ENCODE results near the gene OR10J4. TPM values are rescaled to one million over a fixed set of nuclear protein-coding genes. Genes with fewer than 3 reads are reported as not detected.

Gene OR10J4
- total RNA-seq, 1 experiment from 2014 or later: not detected

DNA sequence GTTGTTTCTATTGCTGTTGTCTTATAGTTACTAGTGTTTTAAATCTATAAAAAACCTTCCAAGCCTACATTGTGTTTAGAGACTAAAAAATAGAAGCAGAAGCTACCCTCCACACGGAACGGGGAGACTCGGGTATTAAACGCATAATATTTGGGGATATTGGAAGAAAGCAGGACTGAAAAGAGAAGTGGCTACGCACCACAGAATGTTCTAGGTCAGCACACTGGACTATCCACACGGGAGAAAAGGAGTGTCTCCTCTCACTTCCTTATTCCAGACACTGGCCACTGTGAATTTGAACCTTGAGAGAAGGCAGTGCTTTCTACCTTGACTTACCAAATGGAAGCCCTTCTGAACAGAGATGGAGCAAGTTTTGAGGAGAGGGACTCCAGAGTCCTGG is 1.0 kb upstream of the OR10J4 start:
- intact Hi-C loops (cut with micrococcal nuclease; ENCODE audit: unreplicated experiment): no loop called here
- H4K20me1 ChIP-seq (ENCODE audit: insufficient read depth): no peaks in the 10 kb centered on the region
- POLR2A ChIA-PET (ENCODE audit: unreplicated experiment): no interaction called here
- H3K4me1 ChIP-seq (replicated peaks; ENCODE audit: insufficient read depth): no peaks in the 10 kb centered on the region
- no peaks in the 10 kb centered on the region for H3K9me3 ChIP-seq (ENCODE audit: insufficient read depth, low read depth)
- no peaks in the 10 kb centered on the region for H3F3A ChIP-seq (ENCODE audit: insufficient read depth, low read depth)
- CTCF ChIA-PET: no interaction called here
- no TSS peak for BruUV-seq (replicated peaks)
- no peak overlapping the region for H3K4me3 ChIP-seq
- no peaks in the 10 kb centered on the region for H3K79me2 ChIP-seq (ENCODE audit: low read depth)
- TF ChIP-seq EZH2 (IDR thresholded peaks at IDR 0.05; ENCODE audit: low read depth): no peak
- TF ChIP-seq, protein P1, sequence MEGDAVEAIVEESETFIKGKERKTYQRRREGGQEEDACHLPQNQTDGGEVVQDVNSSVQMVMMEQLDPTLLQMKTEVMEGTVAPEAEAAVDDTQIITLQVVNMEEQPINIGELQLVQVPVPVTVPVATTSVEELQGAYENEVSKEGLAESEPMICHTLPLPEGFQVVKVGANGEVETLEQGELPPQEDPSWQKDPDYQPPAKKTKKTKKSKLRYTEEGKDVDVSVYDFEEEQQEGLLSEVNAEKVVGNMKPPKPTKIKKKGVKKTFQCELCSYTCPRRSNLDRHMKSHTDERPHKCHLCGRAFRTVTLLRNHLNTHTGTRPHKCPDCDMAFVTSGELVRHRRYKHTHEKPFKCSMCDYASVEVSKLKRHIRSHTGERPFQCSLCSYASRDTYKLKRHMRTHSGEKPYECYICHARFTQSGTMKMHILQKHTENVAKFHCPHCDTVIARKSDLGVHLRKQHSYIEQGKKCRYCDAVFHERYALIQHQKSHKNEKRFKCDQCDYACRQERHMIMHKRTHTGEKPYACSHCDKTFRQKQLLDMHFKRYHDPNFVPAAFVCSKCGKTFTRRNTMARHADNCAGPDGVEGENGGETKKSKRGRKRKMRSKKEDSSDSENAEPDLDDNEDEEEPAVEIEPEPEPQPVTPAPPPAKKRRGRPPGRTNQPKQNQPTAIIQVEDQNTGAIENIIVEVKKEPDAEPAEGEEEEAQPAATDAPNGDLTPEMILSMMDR (conservative IDR thresholded peaks at IDR 0.05): no peak
- no peaks in the 10 kb centered on the region for H3K36me3 ChIP-seq (ENCODE audit: low read depth)
- H3K4me2 ChIP-seq: no peak overlapping the region
- no peak overlapping the region for H2AFZ ChIP-seq
- H3K27me3 ChIP-seq (ENCODE audit: insufficient read depth, low read depth): peaks cover 21% of the 10 kb centered on the region
- H3K27ac ChIP-seq: no peak overlapping the region
- no peaks in the 10 kb centered on the region for H3K9me2 ChIP-seq (ENCODE audit: insufficient read depth)
- DNase-seq: no peak

GRCh38 chr1:159436469-159436868 is 4.5 kb downstream of the OR10J4 start:
- Histone ChIP-seq H3K4me2 (no peak overlapping the region), H2AFZ (no peak overlapping the region), H3K27me3 (ENCODE audit: insufficient read depth, low read depth) (no peaks in the 10 kb centered on the region), H3K4me1 (replicated peaks; ENCODE audit: insufficient read depth) (no peaks in the 10 kb centered on the region), H3K36me3 (ENCODE audit: low read depth) (no peaks in the 10 kb centered on the region), H3F3A (ENCODE audit: insufficient read depth, low read depth) (no peaks in the 10 kb centered on the region), H3K9me2 (ENCODE audit: insufficient read depth) (no peaks in the 10 kb centered on the region), H3K27ac (no peak overlapping the region), H3K79me2 (ENCODE audit: low read depth) (no peaks in the 10 kb centered on the region), H3K9me3 (ENCODE audit: insufficient read depth, low read depth) (no peaks in the 10 kb centered on the region), H4K20me1 (ENCODE audit: insufficient read depth) (no peaks in the 10 kb centered on the region), H3K4me3 (no peak overlapping the region)
- intact Hi-C loops (cut with micrococcal nuclease; ENCODE audit: unreplicated experiment): no loop called here
- ChIA-PET CTCF (no interaction called here), POLR2A (ENCODE audit: unreplicated experiment) (no interaction called here)
- BruUV-seq (replicated peaks): no TSS peak
- TF ChIP-seq, protein P1 (conservative IDR thresholded peaks at IDR 0.05): no peak
- TF ChIP-seq EZH2 (IDR thresholded peaks at IDR 0.05; ENCODE audit: low read depth): no peak
- no peak for DNase-seq

DNA sequence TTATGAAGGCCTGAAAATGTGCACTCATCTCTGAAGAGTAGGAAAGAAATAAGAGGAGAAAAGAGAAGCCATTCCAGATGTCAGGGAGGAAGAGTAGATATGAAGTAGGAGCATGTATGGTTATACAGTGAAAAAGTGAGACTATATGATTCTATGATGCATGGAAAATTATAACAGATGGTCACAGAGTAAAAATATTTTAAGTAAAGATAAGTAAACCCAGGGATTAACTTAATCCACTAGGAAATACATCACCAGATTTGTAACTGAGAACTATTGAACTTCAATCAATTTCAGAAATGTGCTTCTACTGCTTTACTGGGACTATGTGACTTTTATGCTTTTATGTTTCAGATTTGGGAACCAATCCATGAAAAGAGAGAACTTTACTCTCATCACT is 7.4 kb downstream of the OR10J4 start, which contains the start of gene OR10J1:
Gene OR10J1 (plus strand): TSS at position 301 of the 400 bp plus-strand sequence. CDS start 70 bp downstream, at position 371.
- no peak within 1 kb of the TSS for H2AFZ ChIP-seq
- H3K27ac ChIP-seq: no peak within 1 kb of the TSS
- intact Hi-C loops (cut with micrococcal nuclease; ENCODE audit: unreplicated experiment): no loop called here
- no peaks in the 10 kb centered on the region for H3K36me3 ChIP-seq (ENCODE audit: low read depth)
- H3K9me3 ChIP-seq (ENCODE audit: insufficient read depth, low read depth): no peaks in the 10 kb centered on the region
- H3K4me3 ChIP-seq: no peak within 1 kb of the TSS
- no peaks in the 10 kb centered on the region for H3K27me3 ChIP-seq (ENCODE audit: insufficient read depth, low read depth)
- no peaks in the 10 kb centered on the region for H4K20me1 ChIP-seq (ENCODE audit: insufficient read depth)
- ChIA-PET CTCF (no interaction called here), POLR2A (ENCODE audit: unreplicated experiment) (no interaction called here)
- TF ChIP-seq EZH2 (IDR thresholded peaks at IDR 0.05; ENCODE audit: low read depth): no peak
- no TSS peak for BruUV-seq (replicated peaks)
- H3K9me2 ChIP-seq (ENCODE audit: insufficient read depth): no peaks in the 10 kb centered on the region
- H3F3A ChIP-seq (ENCODE audit: insufficient read depth, low read depth): no peaks in the 10 kb centered on the region
- H3K4me2 ChIP-seq: no peak within 1 kb of the TSS
- DNase-seq: no peak
- H3K79me2 ChIP-seq (ENCODE audit: low read depth): no peaks in the 10 kb centered on the region
- no peaks in the 10 kb centered on the region for H3K4me1 ChIP-seq (replicated peaks; ENCODE audit: insufficient read depth)

- Histone ChIP-seq H3K27ac (no peak overlapping the region), H3K27me3 (ENCODE audit: insufficient read depth, low read depth) (no peaks in the 10 kb centered on the region), H3K4me3 (no peak overlapping the region), H3K79me2 (ENCODE audit: low read depth) (no peaks in the 10 kb centered on the region), H3K9me2 (ENCODE audit: insufficient read depth) (no peaks in the 10 kb centered on the region), H4K20me1 (ENCODE audit: insufficient read depth) (no peaks in the 10 kb centered on the region), H3K4me1 (replicated peaks; ENCODE audit: insufficient read depth) (no peaks in the 10 kb centered on the region), H2AFZ (no peak overlapping the region), H3K36me3 (ENCODE audit: low read depth) (no peaks in the 10 kb centered on the region), H3K9me3 (ENCODE audit: insufficient read depth, low read depth) (no peaks in the 10 kb centered on the region), H3K4me2 (no peak overlapping the region), H3F3A (ENCODE audit: insufficient read depth, low read depth) (no peaks in the 10 kb centered on the region)
- intact Hi-C loops (cut with micrococcal nuclease; ENCODE audit: unreplicated experiment): no loop called here
- TF ChIP-seq, protein P1 (conservative IDR thresholded peaks at IDR 0.05): no peak
- no peak for TF ChIP-seq EZH2 (IDR thresholded peaks at IDR 0.05; ENCODE audit: low read depth)
- CTCF ChIA-PET: no interaction called here
- DNase-seq: no peak
- BruUV-seq (replicated peaks): no TSS peak
- POLR2A ChIA-PET (ENCODE audit: unreplicated experiment): no interaction called here
Measured at GRCh38 chr1:159441360-159441759, 9.4 kb downstream of the OR10J4 start.

All from PC-9 (cell line).